Adrenal gland (tissue), 12 donors: ENCODE measurements around the gene CELF2. TPM values are rescaled to one million over a fixed set of nuclear protein-coding genes. Genes with fewer than 3 reads are reported as not detected.

Experiments used
- DNase-seq, 7 donors: peaks; one replicate each; pipeline ENCODE4 v3.0.0-alpha.2; 2019 to 2020
- H3K27ac ChIP-seq, 5 donors: fragments of 200-600 bp; sonication (generic) in 4 of 5; 1 replicate in 3 of 5; 2 replicates in 2 of 5; pipeline versions ENCODE4 v1.5.1 to v1.8.0; 2016 to 2020; ENCODE audit warnings: mild to moderate bottlenecking in 1 of 5
- H3K27me3 ChIP-seq: fragments of 200-600 bp; 2 replicates; pipeline ENCODE4 v1.8.0; 2021
- H3K36me3 ChIP-seq, 2 donors: fragments of 200-600 bp; replicated peaks in 1 of 2; 1 replicate in 1 of 2; 2 replicates in 1 of 2; pipeline versions ENCODE4 v1.5.1 to v1.8.0; 2018 to 2022
- H3K4me1 ChIP-seq, 2 donors: fragments of 200-600 bp; replicated peaks in 1 of 2; 1 replicate in 1 of 2; 2 replicates in 1 of 2; pipeline versions ENCODE4 v1.5.1 to v1.8.0; 2018 to 2021
- H3K4me3 ChIP-seq, 4 donors: fragments of 200-600 bp; sonication (generic) in 3 of 4; one replicate each; pipeline ENCODE4 v1.5.1; 2016 to 2018
- H3K9me3 ChIP-seq, 3 donors: fragments of 200-600 bp; sonication (generic) in 1 of 3; replicated peaks in 1 of 3; 1 replicate in 2 of 3; 2 replicates in 1 of 3; pipeline versions ENCODE4 v1.5.1 to v1.8.0; 2016 to 2021
- CTCF ChIP-seq, 6 experiments: fragments of 450-650 bp in 4 of 6; fragments of 200-600 bp in 2 of 6; sonication (generic) in 1 of 6; IDR thresholded peaks; 1 replicate in 5 of 6; 2 replicates in 1 of 6; pipeline versions ENCODE4 v1.5.1 to v1.8.0; 2016 to 2021; ENCODE audit warnings: antibody characterized with exemption in 6 of 6, mild to moderate bottlenecking in 2 of 6, moderate library complexity in 1 of 6
- POLR2A ChIP-seq, 2 donors: fragments of 450-650 bp; IDR thresholded peaks; one replicate each; pipeline ENCODE4 v1.6.1; 2017; ENCODE audit warnings: antibody characterized with exemption in 2 of 2, mild to moderate bottlenecking in 2 of 2, moderate library complexity in 1 of 2
- WGBS, 4 donors: extraction: QIAGEN DNeasy Blood & Tissue Kit in 2 of 4; methylation state at CpG; one replicate each; pipeline versions ENCODE4 v1.1.5 to v1.1.7; 2013 to 2017; 5-methylcytosine and 5-hydroxymethylcytosine counted together
- intact Hi-C, 2 donors: fragments of 100-400 bp; cut with DNase I; formaldehyde crosslinking; loops; one replicate each; pipeline versions ENCODE4 v1.14.1 to v1.15.0; 2022 to 2023
- polyA plus RNA-seq, 3 donors: library from polyadenylated mRNA; stranded (reverse); fragments of 200-250 nt in 2 of 3; fragments of 350-450 nt in 1 of 3; fragmentation: Illumina TruSeq in 1 of 3; extraction: RNeasy Lipid Tissue Mini Kit (QIAGEN cat#74804) in 1 of 3; gene quantifications; one replicate each; pipeline ENCODE4 v1.2.3, GENCODE V29; 2013 to 2014
- total RNA-seq, 9 donors: library from RNA; depleted of rRNA in 4 of 9; stranded (reverse); fragments of >200 nt in 4 of 9; fragments of 120-200 nt in 1 of 9; fragmentation: NEBNext Ultra II Directional in 1 of 9; extraction: Animal tissue kit (Norgen Biotek cat#: 25700) in 1 of 9; gene quantifications; one replicate each; pipeline versions ENCODE4 v1.1.0 to v1.2.4, GENCODE V29; 2013 to 2023
- donor health status: healthy with polysubstance abuse.
- donor health status: Bipolar disorder and iron deficiency.
- donor health status: DM: yes; HTN: yes; CAD: no.
- donor health status: DM: no; HTN: no; CAD: no.
- donor health status: DM: no; HTN: no; CAD: no.
- donor health status: DM: yes; HTN: yes; CAD: no.

Gene CELF2
- total and polyA plus RNA-seq, 12 donors = 2.7 to 26.0 (median 10.3) TPM

GRCh38 chr10:11232222-11232961 is 214.7 kb downstream of the CELF2 start:
- Histone ChIP-seq H3K27me3 (no peaks in the 10 kb centered on the region), H3K4me3 (no peak overlapping the region), H3K36me3 (no peaks in the 10 kb centered on the region), H3K9me3 (no peaks in the 10 kb centered on the region), H3K27ac (no peak overlapping the region), H3K4me1 (no peaks in the 10 kb centered on the region)
- TF ChIP-seq POLR2A (IDR thresholded peaks at IDR 0.05) (no peak), CTCF (IDR thresholded peaks at IDR 0.05) (no peak)
- intact Hi-C loops = no loop called here
- DNase-seq = no peak
- 72 to 85% (median 77%) methylated on average over 8 of the region's 8 CpGs for WGBS, 4 donors

DNA sequence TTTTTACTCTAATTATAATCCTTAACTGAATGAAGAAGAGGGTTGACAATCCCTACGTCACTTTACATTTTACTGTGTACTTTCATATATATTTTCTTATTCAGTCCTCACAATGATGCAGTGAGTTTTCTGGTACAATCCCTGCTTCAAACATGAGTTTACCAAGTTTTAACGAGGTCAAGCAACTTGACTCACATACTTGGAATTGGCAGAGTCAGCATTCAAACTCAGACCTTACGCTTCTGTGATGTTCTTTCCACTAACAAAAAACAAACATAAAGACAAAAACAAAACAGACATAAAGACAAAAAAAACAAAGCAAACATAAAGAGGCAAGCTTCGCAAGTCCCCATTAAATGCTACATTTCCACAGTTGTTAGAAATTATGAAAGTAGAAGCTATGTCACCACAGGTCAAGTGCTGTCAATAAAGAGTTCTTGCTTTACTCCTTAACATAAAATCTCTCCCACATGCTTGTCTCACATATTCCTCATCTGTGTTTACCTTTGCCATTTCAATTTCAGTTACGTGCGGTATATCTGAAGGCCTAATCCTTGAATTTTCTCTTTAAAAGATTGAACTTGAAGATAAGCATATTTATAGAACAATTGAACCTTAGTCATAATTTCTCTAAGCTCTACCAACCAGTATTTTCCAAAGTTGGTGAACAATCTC is 217.3 kb downstream of the CELF2 start:
- Histone ChIP-seq H3K9me3 (no peaks in the 10 kb centered on the region), H3K4me3 (no peak overlapping the region), H3K4me1 (no peaks in the 10 kb centered on the region), H3K27me3 (no peaks in the 10 kb centered on the region), H3K27ac (no peak overlapping the region), H3K36me3 (no peaks in the 10 kb centered on the region)
- 61 to 69% (median 64%) methylated on average over 6 of the region's 6 CpGs for WGBS, 4 donors
- TF ChIP-seq POLR2A (IDR thresholded peaks at IDR 0.05) = no peak
- no peak for TF ChIP-seq CTCF (IDR thresholded peaks at IDR 0.05)
- intact Hi-C loops = no loop called here
- DNase-seq = no peak

GRCh38 chr10:11235771-11236170 is 218.1 kb downstream of the CELF2 start:
- Histone ChIP-seq H3K27ac (no peak overlapping the region), H3K4me3 (no peak overlapping the region), H3K36me3 (no peaks in the 10 kb centered on the region), H3K27me3 (no peaks in the 10 kb centered on the region), H3K4me1 (no peaks in the 10 kb centered on the region), H3K9me3 (no peaks in the 10 kb centered on the region)
- WGBS, 4 donors = 62 to 71% (median 66%) methylated on average over 4 of the region's 4 CpGs
- no peak for DNase-seq
- TF ChIP-seq CTCF (IDR thresholded peaks at IDR 0.05) = no peak
- TF ChIP-seq POLR2A (IDR thresholded peaks at IDR 0.05) = no peak
- intact Hi-C loops = no loop called here

DNA sequence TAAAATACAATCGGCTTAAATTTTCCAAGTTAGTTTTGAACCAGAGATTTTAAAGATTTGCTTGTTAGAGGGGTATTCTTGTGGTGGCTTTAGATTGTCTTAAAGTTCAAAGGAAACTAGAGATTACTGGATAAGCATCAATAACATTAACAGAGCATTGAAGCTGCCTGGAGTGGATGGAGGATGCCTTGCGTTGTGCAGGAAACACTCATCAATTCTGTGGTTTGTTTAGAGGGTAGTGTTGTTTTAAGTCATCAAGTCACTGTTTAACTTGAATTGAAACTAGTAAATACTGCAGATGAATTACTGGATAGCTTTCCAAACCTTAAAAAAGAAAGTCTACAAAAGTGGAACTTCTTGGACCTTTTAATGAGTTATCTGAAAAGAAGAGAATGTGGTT is 218.6 kb downstream of the CELF2 start:
- intact Hi-C loops = no loop called here
- no peak for DNase-seq
- no peaks in the 10 kb centered on the region for H3K9me3 ChIP-seq
- H3K27me3 ChIP-seq = no peaks in the 10 kb centered on the region
- TF ChIP-seq POLR2A (IDR thresholded peaks at IDR 0.05) (no peak), CTCF (IDR thresholded peaks at IDR 0.05) (no peak)
- H3K4me1 ChIP-seq = no peaks in the 10 kb centered on the region
- no peak overlapping the region for H3K27ac ChIP-seq
- H3K4me3 ChIP-seq = no peak overlapping the region
- 69 to 82% (median 71%) methylated on average over 2 of the region's 2 CpGs for WGBS, 4 donors
- H3K36me3 ChIP-seq = no peaks in the 10 kb centered on the region
